Islet of Langerhans (tissue), 1 donor: ENCODE results near the gene NRXN3.

ENCODE experiments used
- FAIRE-seq: peaks from one replicate; lab custom pipeline; 2011; peaks lifted over from hg19 to GRCh38; lab: Jason Lieb, UNC

NRXN3 gene

GRCh38 chr14:79373451-79373850, 1203.3 kb downstream of the NRXN3 start:
- no peak for FAIRE-seq

- FAIRE-seq, result no peak
Measured at GRCh38 chr14:79375356-79375755, 1205.2 kb downstream of the NRXN3 start.

GRCh38 chr14:79376557-79376956, 1206.4 kb downstream of the NRXN3 start:
- no peak for FAIRE-seq

- no peak for FAIRE-seq
Measured at GRCh38 chr14:79378020-79378419, 1207.8 kb downstream of the NRXN3 start.

- FAIRE-seq, result no peak
Measured at GRCh38 chr14:79379266-79379665, 1209.1 kb downstream of the NRXN3 start.

GRCh38 chr14:79383031-79383430, 1212.9 kb downstream of the NRXN3 start:
- no peak for FAIRE-seq

- FAIRE-seq, result no peak
Measured at GRCh38 chr14:79383475-79383874, 1213.3 kb downstream of the NRXN3 start.

- no peak for FAIRE-seq
Measured at GRCh38 chr14:79395061-79395460, 1224.9 kb downstream of the NRXN3 start.

GRCh38 chr14:79404874-79405511, 1234.8 kb downstream of the NRXN3 start:
- no peak for FAIRE-seq

- FAIRE-seq, result no peak
Measured at GRCh38 chr14:79405512-79405910, 1235.3 kb downstream of the NRXN3 start.

- FAIRE-seq, result no peak
Measured at GRCh38 chr14:79407572-79407971, 1237.4 kb downstream of the NRXN3 start.

GRCh38 chr14:79408696-79409095, 1238.5 kb downstream of the NRXN3 start:
- FAIRE-seq, result no peak

GRCh38 chr14:79411403-79412174, 1241.4 kb downstream of the NRXN3 start:
- FAIRE-seq, result no peak

- FAIRE-seq, result no peak
Measured at GRCh38 chr14:79412822-79413221, 1242.6 kb downstream of the NRXN3 start.

GRCh38 chr14:79413734-79414428, 1243.7 kb downstream of the NRXN3 start:
- FAIRE-seq, result no peak

GRCh38 chr14:79415726-79416125, 1245.6 kb downstream of the NRXN3 start:
- FAIRE-seq, result no peak

GRCh38 chr14:79417961-79418360, 1247.8 kb downstream of the NRXN3 start:
- FAIRE-seq, result no peak

GRCh38 chr14:79418649-79419415, 1248.7 kb downstream of the NRXN3 start:
- no peak for FAIRE-seq

- no peak for FAIRE-seq
Measured at GRCh38 chr14:79419571-79420327, 1249.6 kb downstream of the NRXN3 start.

GRCh38 chr14:79420725-79421124, 1250.6 kb downstream of the NRXN3 start:
- FAIRE-seq, result no peak

- no peak for FAIRE-seq
Measured at GRCh38 chr14:79421811-79422210, 1251.6 kb downstream of the NRXN3 start.

- no peak for FAIRE-seq
Measured at GRCh38 chr14:79424462-79424861, 1254.3 kb downstream of the NRXN3 start.
